Right lobe of liver (tissue), 6 donors: ENCODE measurements around the gene MTARC1. TPM values are rescaled to one million over a fixed set of nuclear protein-coding genes. Genes with fewer than 3 reads are reported as not detected.

Source experiments
- ATAC-seq, 4 donors: fragments of 200-7000 bp; cut with Tn5 transposase; one replicate each; pipeline ENCODE4 v1.9.1; 2020; ENCODE audit warnings: mild to moderate bottlenecking in 4 of 4, moderate library complexity in 4 of 4
- DNase-seq, 3 donors: peaks; one replicate each; pipeline ENCODE4 v3.0.0-alpha.2; 2020
- H3K27ac ChIP-seq, 3 donors: fragments of 200-600 bp; one replicate each; pipeline ENCODE4 v1.8.0; 2022
- H3K27me3 ChIP-seq, 2 donors: fragments of 200-600 bp; one replicate each; pipeline ENCODE4 v1.8.0; 2022
- H3K36me3 ChIP-seq, 4 donors: fragments of 200-600 bp; sonication (generic) in 1 of 4; one replicate each; pipeline versions ENCODE4 v1.5.1 to v1.8.0; 2017 to 2022; ENCODE audit warnings: control low read depth in 1 of 4
- H3K4me1 ChIP-seq, 4 donors: fragments of 200-600 bp; sonication (generic) in 1 of 4; one replicate each; pipeline versions ENCODE4 v1.5.1 to v1.8.0; 2017 to 2022; ENCODE audit warnings: control low read depth in 1 of 4
- H3K4me3 ChIP-seq, 3 donors: fragments of 200-600 bp; one replicate each; pipeline ENCODE4 v1.8.0; 2022
- H3K9me3 ChIP-seq, 4 donors: fragments of 200-600 bp; sonication (generic) in 1 of 4; one replicate each; pipeline versions ENCODE4 v1.5.1 to v1.8.0; 2017 to 2022; ENCODE audit warnings: control low read depth in 1 of 4
- CTCF ChIP-seq, 4 donors: fragments of 200-600 bp in 3 of 4; fragments of 450-650 bp in 1 of 4; IDR thresholded peaks; one replicate each; pipeline versions ENCODE4 v1.5.1 to v1.8.0; 2016 to 2022; ENCODE audit warnings: antibody characterized with exemption in 4 of 4, mild to moderate bottlenecking in 2 of 4
- POLR2A ChIP-seq: fragments of 450-650 bp; IDR thresholded peaks from one replicate; pipeline ENCODE4 v1.6.1; 2017; ENCODE audit warnings: antibody characterized with exemption, mild to moderate bottlenecking
- WGBS: methylation state at CpG from one replicate; pipeline ENCODE4 v1.1.6; 2018; ENCODE audit warnings: low coverage, low lambda C conversion rate; ENCODE audit not compliant: insufficient coverage; ENCODE audit errors: missing lambda C conversion rate; 5-methylcytosine and 5-hydroxymethylcytosine counted together
- intact Hi-C, 2 donors: fragments of 100-400 bp; cut with DNase I; formaldehyde crosslinking; loops; one replicate each; pipeline versions ENCODE4 v1.11.2 to v1.14.1; 2022
- total RNA-seq, 6 experiments: library from RNA; depleted of rRNA in 2 of 6; stranded (reverse); fragments of >200 nt in 2 of 6; fragmentation: NEBNext Ultra II Directional in 3 of 6; extraction: Animal tissue kit (Norgen Biotek cat#: 25700) in 3 of 6; gene quantifications; one replicate each; pipeline versions ENCODE4 v1.1.0 to v1.2.4, GENCODE V29; 2016 to 2023
- donor health status: DM: no; HTN: yes; CAD: no.
- donor health status: DM: no; HTN: no; CAD: no.
- donor health status: DM: no; HTN: no; CAD: no.
- donor health status: DM: no; HTN: yes; CAD: no.
- donor health status: DM: no; HTN: yes; CAD: no.

The MTARC1 gene
- total RNA-seq, 6 experiments from 2014 or later, result 14.5 to 83.6 (median 35.2) TPM

GRCh38 chr1:220770245-220770913 lies 16.3 kb upstream of the MTARC1 start:
- 91% methylated on average over 10 of the region's 15 CpGs for WGBS
- DNase-seq, result no peak

GRCh38 chr1:220772846-220773245 lies 13.9 kb upstream of the MTARC1 start:
- Histone ChIP-seq H3K27me3 (no peaks in the 10 kb centered on the region), H3K4me3 (no peak overlapping the region), H3K4me1 (peaks cover 0 to 21% (median 6%) of the 10 kb centered on the region in 4 donors), H3K9me3 (no peaks in the 10 kb centered on the region), H3K27ac (no peak overlapping the region), H3K36me3 (peaks cover 0 to 40% (median 8%) of the 10 kb centered on the region in 4 donors)
- WGBS, result 83% methylated on average over 4 of the region's 4 CpGs
- DNase-seq (no peak), ATAC-seq (no peak)
- intact Hi-C loops, result no loop called here
- TF ChIP-seq CTCF (IDR thresholded peaks at IDR 0.05) (no peak), POLR2A (no peak)

More at GRCh38 chr1:220770245-220770913, 16.3 kb upstream of the MTARC1 start:
- intact Hi-C loops, result no loop called here
- Histone ChIP-seq H3K4me3 (no peak overlapping the region), H3K27me3 (no peaks in the 10 kb centered on the region), H3K27ac (no peak overlapping the region), H3K4me1 (peaks cover 0 to 39% (median 15%) of the 10 kb centered on the region in 4 donors), H3K36me3 (peaks cover 0 to 33% (median 5%) of the 10 kb centered on the region in 4 donors), H3K9me3 (no peaks in the 10 kb centered on the region)
- TF ChIP-seq CTCF (IDR thresholded peaks at IDR 0.05) (no peak), POLR2A (no peak)
- no peak for ATAC-seq

GRCh38 chr1:220775240-220775853 lies 11.4 kb upstream of the MTARC1 start:
- Histone ChIP-seq H3K27me3 (no peaks in the 10 kb centered on the region), H3K4me3 (no peak overlapping the region), H3K36me3 (peaks cover 0 to 38% (median 9%) of the 10 kb centered on the region in 4 donors), H3K27ac (no peak overlapping the region), H3K9me3 (no peaks in the 10 kb centered on the region), H3K4me1 (peaks cover 0 to 4% (median 0%) of the 10 kb centered on the region in 4 donors)
- no peak for TF ChIP-seq POLR2A
- TF ChIP-seq CTCF (IDR thresholded peaks at IDR 0.05), result peak; percentile 59 to 88 (median 82)
- DNase-seq (peak in 1 of 3 donors; percentile 44), ATAC-seq (peak; percentile 28 to 51 (median 42))
- intact Hi-C loops, result loop anchor here in 1 of 2 donors (5.0 kb wide), 1 partner anchor 93 kb away; no protein-coding TSS in a partner anchor
- 10% methylated on average over 8 of the region's 8 CpGs for WGBS

GRCh38 chr1:220776254-220776653 lies 10.5 kb upstream of the MTARC1 start:
- Histone ChIP-seq H3K9me3 (no peaks in the 10 kb centered on the region), H3K36me3 (peaks cover 0 to 36% (median 8%) of the 10 kb centered on the region in 4 donors), H3K27me3 (no peaks in the 10 kb centered on the region), H3K4me1 (peaks cover 0 to 4% (median 0%) of the 10 kb centered on the region in 4 donors), H3K27ac (no peak overlapping the region), H3K4me3 (no peak overlapping the region)
- ATAC-seq (no peak), DNase-seq (no peak)
- intact Hi-C loops, result loop anchor here in 1 of 2 donors (5.0 kb wide), 1 partner anchor 94 kb away; no protein-coding TSS in a partner anchor
- WGBS, result 67% methylated on average over 7 of the region's 7 CpGs
- TF ChIP-seq CTCF (IDR thresholded peaks at IDR 0.05) (no peak), POLR2A (no peak)
